Measurements from ENCODE around the gene ZNF501.

The ZNF501 gene

DNA sequence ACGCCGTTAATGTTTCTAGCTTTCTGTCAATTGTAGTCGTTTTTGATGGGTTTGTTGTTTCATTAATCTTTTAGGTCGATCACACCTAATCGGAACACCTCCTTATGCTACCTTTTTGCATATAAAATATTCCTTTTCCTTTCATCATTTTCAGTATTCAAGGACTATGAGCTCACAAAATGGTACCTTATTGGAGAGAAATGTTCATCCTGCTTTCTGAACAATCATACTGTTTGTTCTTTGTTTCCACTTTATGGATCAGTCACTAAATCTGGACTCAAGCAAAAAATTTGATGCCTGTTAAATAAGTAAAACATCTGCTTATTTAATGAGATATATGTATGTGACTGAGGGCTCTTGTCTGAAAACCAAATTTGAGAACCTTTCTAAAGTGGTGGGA, 33.3 kb downstream of the ZNF501 start:
- H3K4me3 ChIP-seq (ENCODE audit: low read depth, low read length): peak overlapping the region; percentile 81
- TF ChIP-seq, protein P1, sequence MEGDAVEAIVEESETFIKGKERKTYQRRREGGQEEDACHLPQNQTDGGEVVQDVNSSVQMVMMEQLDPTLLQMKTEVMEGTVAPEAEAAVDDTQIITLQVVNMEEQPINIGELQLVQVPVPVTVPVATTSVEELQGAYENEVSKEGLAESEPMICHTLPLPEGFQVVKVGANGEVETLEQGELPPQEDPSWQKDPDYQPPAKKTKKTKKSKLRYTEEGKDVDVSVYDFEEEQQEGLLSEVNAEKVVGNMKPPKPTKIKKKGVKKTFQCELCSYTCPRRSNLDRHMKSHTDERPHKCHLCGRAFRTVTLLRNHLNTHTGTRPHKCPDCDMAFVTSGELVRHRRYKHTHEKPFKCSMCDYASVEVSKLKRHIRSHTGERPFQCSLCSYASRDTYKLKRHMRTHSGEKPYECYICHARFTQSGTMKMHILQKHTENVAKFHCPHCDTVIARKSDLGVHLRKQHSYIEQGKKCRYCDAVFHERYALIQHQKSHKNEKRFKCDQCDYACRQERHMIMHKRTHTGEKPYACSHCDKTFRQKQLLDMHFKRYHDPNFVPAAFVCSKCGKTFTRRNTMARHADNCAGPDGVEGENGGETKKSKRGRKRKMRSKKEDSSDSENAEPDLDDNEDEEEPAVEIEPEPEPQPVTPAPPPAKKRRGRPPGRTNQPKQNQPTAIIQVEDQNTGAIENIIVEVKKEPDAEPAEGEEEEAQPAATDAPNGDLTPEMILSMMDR (IDR thresholded peaks at IDR 0.05; ENCODE audit: low read depth, low read length): no peak

DNA sequence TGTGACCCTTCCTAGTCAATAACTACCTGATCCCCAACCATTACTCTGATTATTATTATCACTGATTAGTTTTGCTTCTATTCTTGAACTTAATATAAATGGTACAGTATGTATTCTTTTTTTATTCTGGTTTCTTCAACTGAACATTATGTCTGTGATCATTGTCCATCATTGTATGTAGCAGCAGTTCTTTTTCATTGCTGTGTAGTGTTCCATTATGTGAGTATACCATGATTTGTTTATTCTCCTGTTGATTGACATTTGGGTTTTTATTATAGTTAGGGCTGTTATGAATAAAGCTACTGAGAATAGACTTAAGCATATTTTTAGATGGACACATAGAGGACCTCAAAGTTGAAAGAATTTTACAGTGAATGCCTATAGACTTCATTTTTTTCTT, 34.8 kb downstream of the ZNF501 start:
- no peak overlapping the region for H3K4me3 ChIP-seq (ENCODE audit: low read depth, low read length)
- TF ChIP-seq, protein P1 (IDR thresholded peaks at IDR 0.05; ENCODE audit: low read depth, low read length): no peak

DNA sequence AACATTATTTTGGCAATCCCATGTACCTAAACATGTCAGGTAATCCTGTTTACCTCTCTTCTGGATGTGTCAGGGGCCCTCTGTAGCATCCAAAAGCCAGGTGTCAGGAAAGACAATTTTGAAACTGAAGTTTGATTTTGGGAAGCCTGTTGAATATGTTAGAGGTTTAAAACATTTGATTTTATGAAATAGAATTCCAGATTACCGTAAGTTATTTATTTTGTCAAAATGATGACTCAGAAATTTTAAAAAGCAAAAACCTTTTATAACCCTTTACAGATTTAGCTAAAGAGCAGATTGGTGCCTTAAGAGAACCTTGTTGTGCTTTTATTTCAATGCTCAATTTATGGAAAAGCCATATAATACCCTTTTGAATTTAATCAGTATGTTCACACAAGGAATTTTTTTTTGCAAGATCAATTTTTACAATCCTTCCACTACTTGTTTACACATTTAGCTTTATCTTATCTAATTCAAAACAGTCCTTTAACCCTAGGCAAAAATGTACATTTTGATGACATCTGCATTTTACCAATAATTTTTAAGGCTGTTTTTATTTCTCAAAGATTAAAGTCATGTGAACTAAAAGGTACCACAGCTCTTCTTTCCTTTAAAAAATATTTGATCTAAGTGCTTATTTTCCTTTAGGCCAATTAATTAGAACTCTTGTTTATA, 42.1 kb downstream of the ZNF501 start:
- TF ChIP-seq, protein P1 (IDR thresholded peaks at IDR 0.05; ENCODE audit: low read depth, low read length): no peak

DNA sequence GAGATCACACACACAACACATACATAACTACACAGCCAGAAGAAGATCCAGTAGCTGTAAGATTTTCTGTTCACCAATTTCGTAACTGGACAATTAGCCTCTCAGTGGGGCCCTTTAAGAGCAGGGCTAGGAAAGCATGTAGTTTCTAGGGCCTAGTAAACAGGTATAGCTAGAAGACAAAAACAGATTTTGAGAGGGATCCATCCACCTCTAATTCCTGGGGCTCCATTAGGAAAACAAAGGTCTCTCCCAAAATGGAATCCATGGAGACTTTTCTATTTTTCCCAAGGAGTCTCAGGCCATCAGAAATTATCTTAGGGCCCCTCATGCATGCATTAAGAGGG, 42.6 kb downstream of the ZNF501 start:
- TF ChIP-seq, protein P1 (IDR thresholded peaks at IDR 0.05; ENCODE audit: low read depth, low read length): no peak
- H3K4me3 ChIP-seq (ENCODE audit: low read depth, low read length): no peak overlapping the region

More for the DNA sequence above, 42.1 kb downstream of the ZNF501 start:
- no peak overlapping the region for H3K4me3 ChIP-seq (ENCODE audit: low read depth, low read length)

GRCh38 chr3:44782891-44783290, 53.5 kb downstream of the ZNF501 start:
- H3K4me3 ChIP-seq (ENCODE audit: low read depth, low read length): no peak overlapping the region
- TF ChIP-seq, protein P1 (IDR thresholded peaks at IDR 0.05; ENCODE audit: low read depth, low read length): no peak
